ENCODE measurements around the gene PRKRIP1. TPM values are rescaled to one million over a fixed set of nuclear protein-coding genes. Genes with fewer than 3 reads are reported as not detected.

The PRKRIP1 gene
- total and polyA plus RNA-seq, 4 donors, result 14.6 to 29.2 (median 23.6) TPM

- no peak overlapping the region for H3K9ac ChIP-seq (ENCODE audit: insufficient read depth in 1 of 2, low read length in 2 of 2)
- no peak overlapping the region for H3K27ac ChIP-seq (ENCODE audit: low read depth in 1 of 2, low read length in 1 of 2)
- ATAC-seq (ENCODE audit: insufficient read depth, low FRiP score) (no peak), DNase-seq (no peak)
- H3K36me3 ChIP-seq (ENCODE audit: control insufficient read depth in 4 of 4, insufficient read depth in 4 of 4, low read length in 4 of 4), result peaks cover 0 to 5% (median 1%) of the 10 kb centered on the region in 4 donors
- no peak overlapping the region for H3K4me3 ChIP-seq
- H3K4me1 ChIP-seq (ENCODE audit: control insufficient read depth in 5 of 5, insufficient read depth in 5 of 5, low read length in 5 of 5), result no peaks in the 10 kb centered on the region
- H3K27me3 ChIP-seq (ENCODE audit: control insufficient read depth in 3 of 3, insufficient read depth in 3 of 3, low read length in 2 of 3), result no peaks in the 10 kb centered on the region
- WGBS, 2 donors, result 94 to 95% methylated on average over 6 of the region's 6 CpGs
- no peak for TF ChIP-seq CTCF (IDR thresholded peaks at IDR 0.05; ENCODE audit: control extremely low read depth, extremely low read depth)
- H3K9me3 ChIP-seq (ENCODE audit: control insufficient read depth in 4 of 4, insufficient read depth in 3 of 4, low read length in 3 of 4), result no peaks in the 10 kb centered on the region
Observed at GRCh38 chr7:102387064-102387463, 9.1 kb upstream of the PRKRIP1 start.

GRCh38 chr7:102389810-102390209 lies 6.4 kb upstream of the PRKRIP1 start:
- no peaks in the 10 kb centered on the region for H3K27me3 ChIP-seq (ENCODE audit: control insufficient read depth in 3 of 3, insufficient read depth in 3 of 3, low read length in 2 of 3)
- TF ChIP-seq CTCF (IDR thresholded peaks at IDR 0.05; ENCODE audit: control extremely low read depth, extremely low read depth), result no peak
- H3K36me3 ChIP-seq (ENCODE audit: control insufficient read depth in 4 of 4, insufficient read depth in 4 of 4, low read length in 4 of 4), result peaks cover 0 to 12% (median 7%) of the 10 kb centered on the region in 4 donors
- no peaks in the 10 kb centered on the region for H3K9me3 ChIP-seq (ENCODE audit: control insufficient read depth in 4 of 4, insufficient read depth in 3 of 4, low read length in 3 of 4)
- WGBS, 2 donors, result 90% methylated on average over 3 of the region's 3 CpGs
- DNase-seq, result no peak
- no peak overlapping the region for H3K27ac ChIP-seq (ENCODE audit: low read depth in 1 of 2, low read length in 1 of 2)
- no peak overlapping the region for H3K9ac ChIP-seq (ENCODE audit: insufficient read depth in 1 of 2, low read length in 2 of 2)
- ATAC-seq (ENCODE audit: insufficient read depth, low FRiP score), result no peak
- H3K4me3 ChIP-seq, result no peak overlapping the region
- no peaks in the 10 kb centered on the region for H3K4me1 ChIP-seq (ENCODE audit: control insufficient read depth in 5 of 5, insufficient read depth in 5 of 5, low read length in 5 of 5)

- ATAC-seq (ENCODE audit: insufficient read depth, low FRiP score), result peak; percentile 85
- Histone ChIP-seq H3K4me3 (no peak overlapping the region), H3K27me3 (ENCODE audit: control insufficient read depth in 3 of 3, insufficient read depth in 3 of 3, low read length in 2 of 3) (no peaks in the 10 kb centered on the region), H3K27ac (ENCODE audit: low read depth in 1 of 2, low read length in 1 of 2) (no peak overlapping the region), H3K9me3 (ENCODE audit: control insufficient read depth in 4 of 4, insufficient read depth in 3 of 4, low read length in 3 of 4) (no peaks in the 10 kb centered on the region), H3K36me3 (ENCODE audit: control insufficient read depth in 4 of 4, insufficient read depth in 4 of 4, low read length in 4 of 4) (peaks cover 0 to 12% (median 7%) of the 10 kb centered on the region in 4 donors), H3K4me1 (ENCODE audit: control insufficient read depth in 5 of 5, insufficient read depth in 5 of 5, low read length in 5 of 5) (peaks cover 0 to 3% (median 0%) of the 10 kb centered on the region in 5 donors), H3K9ac (ENCODE audit: insufficient read depth in 1 of 2, low read length in 2 of 2) (no peak overlapping the region)
- peak; percentile 84 for TF ChIP-seq CTCF (IDR thresholded peaks at IDR 0.05; ENCODE audit: control extremely low read depth, extremely low read depth)
- DNase-seq, result peak; percentile 78 to 84 (median 79)
- WGBS, 2 donors, result 66 to 74% methylated on average over 11 to 12 of the region's 12 CpGs
Observed at GRCh38 chr7:102390697-102391484, 5.3 kb upstream of the PRKRIP1 start.
